Activated T-helper 9 cell treated with anti-CD3 and anti-CD28 coated beads, Interleukin-2, amount 50 U/mL, for 16 hours (primary cell): ENCODE data around the gene CALM1.

Experiments
- DNase-seq: peaks from one replicate; pipeline ENCODE4 v3.0.0-alpha.2; 2020; ENCODE audit warnings: low read depth

CALM1 gene

GRCh38 chr14:90409209-90409730 lies 12.4 kb downstream of the CALM1 start:
- no peak for DNase-seq

GRCh38 chr14:90412058-90412457 lies 15.2 kb downstream of the CALM1 start:
- DNase-seq, result no peak

- DNase-seq, result no peak
Observed at GRCh38 chr14:90416720-90417119, 19.9 kb downstream of the CALM1 start.

GRCh38 chr14:90418053-90418452 lies 21.2 kb downstream of the CALM1 start:
- DNase-seq, result no peak

- no peak for DNase-seq
Observed at GRCh38 chr14:90419200-90419599, 22.4 kb downstream of the CALM1 start.

- no peak for DNase-seq
Observed at GRCh38 chr14:90421001-90421631, 24.3 kb downstream of the CALM1 start.

- DNase-seq, result no peak
Observed at GRCh38 chr14:90421632-90422020, 24.8 kb downstream of the CALM1 start.

GRCh38 chr14:90423166-90423565 lies 26.3 kb downstream of the CALM1 start:
- DNase-seq, result no peak

GRCh38 chr14:90424075-90424474 lies 27.2 kb downstream of the CALM1 start:
- no peak for DNase-seq

- DNase-seq, result no peak
Observed at GRCh38 chr14:90424686-90425372, 28.0 kb downstream of the CALM1 start.

GRCh38 chr14:90425373-90425879 lies 28.6 kb downstream of the CALM1 start:
- no peak for DNase-seq

GRCh38 chr14:90426031-90426540 lies 29.3 kb downstream of the CALM1 start:
- DNase-seq, result no peak

GRCh38 chr14:90426663-90427062 lies 29.8 kb downstream of the CALM1 start:
- DNase-seq, result no peak

GRCh38 chr14:90427848-90428426 lies 31.1 kb downstream of the CALM1 start:
- DNase-seq, result no peak

GRCh38 chr14:90428676-90429075 lies 31.8 kb downstream of the CALM1 start:
- no peak for DNase-seq

GRCh38 chr14:90429236-90429635 lies 32.4 kb downstream of the CALM1 start:
- DNase-seq, result no peak

GRCh38 chr14:90429754-90430153 lies 32.9 kb downstream of the CALM1 start:
- DNase-seq, result no peak

- DNase-seq, result no peak
Observed at GRCh38 chr14:90434370-90435020, 37.7 kb downstream of the CALM1 start.

GRCh38 chr14:90438841-90439240 lies 42.0 kb downstream of the CALM1 start:
- DNase-seq, result no peak

- no peak for DNase-seq
Observed at GRCh38 chr14:90440021-90440451, 43.2 kb downstream of the CALM1 start.

- no peak for DNase-seq
Observed at GRCh38 chr14:90440592-90440991, 43.8 kb downstream of the CALM1 start.

GRCh38 chr14:90442388-90442787 lies 45.6 kb downstream of the CALM1 start:
- no peak for DNase-seq
